Neural cell (in vitro differentiated cells): Measurements from ENCODE around the gene FBXL20. TPM values are rescaled to one million over a fixed set of nuclear protein-coding genes. Genes with fewer than 3 reads are reported as not detected.

Experiments used
- H2AFZ ChIP-seq: fragments of 200-600, 300-800 bp; sonication (generic), shearing (Covaris generic); 2 replicates; pipeline ENCODE4 v1.6.0; 2014; ENCODE audit warnings: low read depth, mild to moderate bottlenecking, antibody characterized with exemption, low read length, moderate library complexity
- H3F3A ChIP-seq: fragments of 200-600 bp; shearing (Covaris generic); 2 replicates; pipeline ENCODE4 v1.6.1; 2016; ENCODE audit warnings: mild to moderate bottlenecking, moderate library complexity, mixed read lengths, antibody characterized with exemption, low read length; ENCODE audit not compliant: insufficient read depth, poor library complexity, severe bottlenecking
- H3K27ac ChIP-seq: fragments of 200-600, 300-800 bp; sonication (generic), shearing (Covaris generic); 2 replicates; pipeline ENCODE4 v1.5.1; 2014; ENCODE audit warnings: mild to moderate bottlenecking, low read length, moderate library complexity
- H3K27me3 ChIP-seq: fragments of 300-800, 200-600 bp; sonication (generic), shearing (Covaris generic); 2 replicates; pipeline ENCODE4 v1.6.0; 2014; ENCODE audit warnings: mild to moderate bottlenecking, low read depth, low read length, moderate library complexity; ENCODE audit not compliant: insufficient read depth
- H3K36me3 ChIP-seq: fragments of 300-800, 200-600 bp; sonication (generic), shearing (Covaris generic); 2 replicates; pipeline ENCODE4 v1.5.1; 2014; ENCODE audit warnings: mild to moderate bottlenecking, antibody characterized with exemption, low read length, moderate library complexity; ENCODE audit not compliant: insufficient read depth
- H3K4me2 ChIP-seq: fragments of 300-800, 200-600 bp; sonication (generic), shearing (Covaris generic); 2 replicates; pipeline ENCODE4 v1.6.0; 2014; ENCODE audit warnings: mild to moderate bottlenecking, low read length
- H3K4me3 ChIP-seq: fragments of 300-800, 200-600 bp; sonication (generic), shearing (Covaris generic); 2 replicates; pipeline ENCODE4 v1.5.1; 2014; ENCODE audit warnings: mild to moderate bottlenecking, low read length, moderate library complexity
- H3K79me2 ChIP-seq: fragments of 200-600 bp; shearing (Covaris generic); replicated peaks from 2 replicates; pipeline ENCODE4 v1.6.0; 2014; ENCODE audit warnings: mild to moderate bottlenecking, low read length, moderate library complexity; ENCODE audit not compliant: insufficient read depth
- H3K9ac ChIP-seq: fragments of 300-800, 200-600 bp; sonication (generic), shearing (Covaris generic); 2 replicates; pipeline ENCODE4 v1.6.1; 2016; ENCODE audit warnings: mild to moderate bottlenecking, low read length, mixed read lengths
- H3K9me2 ChIP-seq: fragments of 200-600 bp; shearing (Covaris generic); 2 replicates; pipeline ENCODE4 v1.6.1; 2016; ENCODE audit warnings: mild to moderate bottlenecking, low read length, mixed read lengths; ENCODE audit not compliant: insufficient read depth
- H3K9me3 ChIP-seq: fragments of 200-600, 300-800 bp; sonication (generic), shearing (Covaris generic); 2 replicates; pipeline ENCODE4 v1.6.1; 2016; ENCODE audit warnings: mild to moderate bottlenecking, mixed run types, low read length, moderate library complexity, mixed read lengths
- H4K20me1 ChIP-seq: fragments of 200-600 bp; shearing (Covaris generic); 2 replicates; pipeline ENCODE4 v1.6.1; 2016; ENCODE audit warnings: mild to moderate bottlenecking, mixed run types; ENCODE audit not compliant: insufficient read depth
- EP300 ChIP-seq: fragments of 450-650 bp; conservative IDR thresholded peaks from 2 replicates; pipeline ENCODE4 v1.6.1; 2014; ENCODE audit warnings: antibody characterized with exemption, mild to moderate bottlenecking, moderate library complexity; ENCODE audit not compliant: poor library complexity, severe bottlenecking
- EZH2 ChIP-seq: fragments of 200-600, 300-800 bp; shearing (Covaris generic), sonication (generic); IDR thresholded peaks from 2 replicates; pipeline ENCODE4 v1.6.1; 2014; ENCODE audit warnings: antibody characterized with exemption, low read length, borderline replicate concordance, mild to moderate bottlenecking; ENCODE audit not compliant: insufficient read depth, poor library complexity, severe bottlenecking
- MXI1 ChIP-seq: fragments of 450-650 bp; conservative IDR thresholded peaks from 2 replicates; pipeline ENCODE4 v1.6.1; 2014; ENCODE audit warnings: antibody characterized with exemption, mild to moderate bottlenecking; ENCODE audit not compliant: poor library complexity, severe bottlenecking
- POLR2AphosphoS5 ChIP-seq: IDR thresholded peaks from 2 replicates; pipeline ENCODE4 v1.6.1; 2012
- RAD21 ChIP-seq: fragments of 450-650 bp; conservative IDR thresholded peaks from 2 replicates; pipeline ENCODE4 v1.6.1; 2014; ENCODE audit warnings: antibody characterized with exemption, mild to moderate bottlenecking, moderate library complexity
- SMC3 ChIP-seq: fragments of 450-650 bp; conservative IDR thresholded peaks from 2 replicates; pipeline ENCODE4 v1.6.1; 2014; ENCODE audit warnings: antibody characterized with exemption, mild to moderate bottlenecking, moderate library complexity; ENCODE audit not compliant: poor library complexity
- TAF1 ChIP-seq: IDR thresholded peaks from 2 replicates; pipeline ENCODE4 v1.6.1; 2012; ENCODE audit warnings: low read depth
- polyA plus RNA-seq: library from polyadenylated mRNA; depleted of rRNA; stranded (reverse); fragments of >200 nt; gene quantifications from 2 replicates; pipeline ENCODE4 v1.2.3, GENCODE V29; 2014
- TF ChIP-seq, protein P1 (sequence below): fragments of 450-650 bp; IDR thresholded peaks from 2 replicates; pipeline ENCODE4 v1.5.1; 2014; ENCODE audit warnings: antibody characterized with exemption, mild to moderate bottlenecking, moderate library complexity; ENCODE audit not compliant: poor library complexity, severe bottlenecking
- TF ChIP-seq, protein P2 (sequence below): IDR thresholded peaks from 2 replicates; pipeline ENCODE4 v1.6.1; 2012; ENCODE audit warnings: borderline replicate concordance

FBXL20 gene
- polyA plus RNA-seq, 1 donor from 2014 or later: 12.0 TPM

DNA sequence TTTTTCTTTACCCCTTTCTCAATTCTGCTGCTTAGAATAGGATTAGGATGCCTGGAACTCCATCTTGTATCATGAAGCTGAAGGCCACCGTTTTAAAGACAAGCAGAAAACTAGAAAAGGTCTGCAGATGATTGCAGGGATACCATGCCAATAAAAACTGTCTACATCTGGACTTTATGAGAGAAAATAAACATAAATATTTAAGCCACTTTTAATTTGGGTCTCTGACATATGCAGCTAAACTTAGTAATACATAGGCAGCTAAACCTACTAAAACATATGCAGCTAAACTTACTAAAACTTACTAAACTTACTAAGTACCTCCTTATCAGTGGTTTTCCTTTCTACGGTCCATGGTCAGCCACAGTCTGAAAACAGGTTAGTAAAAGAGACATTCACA is 48.4 kb downstream of the FBXL20 start:
- Histone ChIP-seq H3K4me2 (no peak overlapping the region), H3K4me3 (no peak overlapping the region), H2AFZ (no peak overlapping the region), H3F3A (no peaks in the 10 kb centered on the region), H3K79me2 (peaks cover 5% of the 10 kb centered on the region), H3K36me3 (no peaks in the 10 kb centered on the region), H3K27me3 (no peaks in the 10 kb centered on the region), H3K9me2 (no peaks in the 10 kb centered on the region), H3K27ac (no peak overlapping the region), H3K9me3 (no peaks in the 10 kb centered on the region), H4K20me1 (no peaks in the 10 kb centered on the region), H3K9ac (no peak overlapping the region)
- TF ChIP-seq EP300 (no peak), POLR2AphosphoS5 (no peak), EZH2 (no peak), SMC3 (no peak), RAD21 (no peak), MXI1 (no peak), TAF1 (no peak)
- TF ChIP-seq, protein P1, sequence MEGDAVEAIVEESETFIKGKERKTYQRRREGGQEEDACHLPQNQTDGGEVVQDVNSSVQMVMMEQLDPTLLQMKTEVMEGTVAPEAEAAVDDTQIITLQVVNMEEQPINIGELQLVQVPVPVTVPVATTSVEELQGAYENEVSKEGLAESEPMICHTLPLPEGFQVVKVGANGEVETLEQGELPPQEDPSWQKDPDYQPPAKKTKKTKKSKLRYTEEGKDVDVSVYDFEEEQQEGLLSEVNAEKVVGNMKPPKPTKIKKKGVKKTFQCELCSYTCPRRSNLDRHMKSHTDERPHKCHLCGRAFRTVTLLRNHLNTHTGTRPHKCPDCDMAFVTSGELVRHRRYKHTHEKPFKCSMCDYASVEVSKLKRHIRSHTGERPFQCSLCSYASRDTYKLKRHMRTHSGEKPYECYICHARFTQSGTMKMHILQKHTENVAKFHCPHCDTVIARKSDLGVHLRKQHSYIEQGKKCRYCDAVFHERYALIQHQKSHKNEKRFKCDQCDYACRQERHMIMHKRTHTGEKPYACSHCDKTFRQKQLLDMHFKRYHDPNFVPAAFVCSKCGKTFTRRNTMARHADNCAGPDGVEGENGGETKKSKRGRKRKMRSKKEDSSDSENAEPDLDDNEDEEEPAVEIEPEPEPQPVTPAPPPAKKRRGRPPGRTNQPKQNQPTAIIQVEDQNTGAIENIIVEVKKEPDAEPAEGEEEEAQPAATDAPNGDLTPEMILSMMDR: no peak
- TF ChIP-seq, protein P2, sequence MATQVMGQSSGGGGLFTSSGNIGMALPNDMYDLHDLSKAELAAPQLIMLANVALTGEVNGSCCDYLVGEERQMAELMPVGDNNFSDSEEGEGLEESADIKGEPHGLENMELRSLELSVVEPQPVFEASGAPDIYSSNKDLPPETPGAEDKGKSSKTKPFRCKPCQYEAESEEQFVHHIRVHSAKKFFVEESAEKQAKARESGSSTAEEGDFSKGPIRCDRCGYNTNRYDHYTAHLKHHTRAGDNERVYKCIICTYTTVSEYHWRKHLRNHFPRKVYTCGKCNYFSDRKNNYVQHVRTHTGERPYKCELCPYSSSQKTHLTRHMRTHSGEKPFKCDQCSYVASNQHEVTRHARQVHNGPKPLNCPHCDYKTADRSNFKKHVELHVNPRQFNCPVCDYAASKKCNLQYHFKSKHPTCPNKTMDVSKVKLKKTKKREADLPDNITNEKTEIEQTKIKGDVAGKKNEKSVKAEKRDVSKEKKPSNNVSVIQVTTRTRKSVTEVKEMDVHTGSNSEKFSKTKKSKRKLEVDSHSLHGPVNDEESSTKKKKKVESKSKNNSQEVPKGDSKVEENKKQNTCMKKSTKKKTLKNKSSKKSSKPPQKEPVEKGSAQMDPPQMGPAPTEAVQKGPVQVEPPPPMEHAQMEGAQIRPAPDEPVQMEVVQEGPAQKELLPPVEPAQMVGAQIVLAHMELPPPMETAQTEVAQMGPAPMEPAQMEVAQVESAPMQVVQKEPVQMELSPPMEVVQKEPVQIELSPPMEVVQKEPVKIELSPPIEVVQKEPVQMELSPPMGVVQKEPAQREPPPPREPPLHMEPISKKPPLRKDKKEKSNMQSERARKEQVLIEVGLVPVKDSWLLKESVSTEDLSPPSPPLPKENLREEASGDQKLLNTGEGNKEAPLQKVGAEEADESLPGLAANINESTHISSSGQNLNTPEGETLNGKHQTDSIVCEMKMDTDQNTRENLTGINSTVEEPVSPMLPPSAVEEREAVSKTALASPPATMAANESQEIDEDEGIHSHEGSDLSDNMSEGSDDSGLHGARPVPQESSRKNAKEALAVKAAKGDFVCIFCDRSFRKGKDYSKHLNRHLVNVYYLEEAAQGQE: no peak

DNA sequence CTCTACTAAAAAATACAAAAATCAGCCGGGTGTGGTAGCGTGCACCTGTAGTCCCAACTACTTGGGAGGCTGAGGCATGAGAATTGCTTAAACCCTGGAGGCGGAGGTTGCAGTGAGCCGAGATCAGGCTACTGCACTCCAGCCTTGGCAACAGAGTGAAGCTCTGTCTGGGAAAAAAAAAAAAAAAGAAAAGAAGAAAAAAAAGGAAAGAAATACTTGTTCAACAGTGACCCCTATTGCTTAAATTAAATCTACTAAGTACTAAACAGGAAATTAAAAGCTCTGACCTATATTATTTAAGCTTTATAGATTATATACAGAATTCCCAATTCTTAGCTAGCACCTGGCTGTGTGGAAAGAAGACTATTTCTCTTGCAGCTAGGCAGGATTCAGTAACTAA is 48.9 kb downstream of the FBXL20 start:
- no peak overlapping the region for H2AFZ ChIP-seq
- no peaks in the 10 kb centered on the region for H4K20me1 ChIP-seq
- H3K9me3 ChIP-seq: no peaks in the 10 kb centered on the region
- H3K9me2 ChIP-seq: no peaks in the 10 kb centered on the region
- H3K4me2 ChIP-seq: no peak overlapping the region
- no peaks in the 10 kb centered on the region for H3K27me3 ChIP-seq
- peaks cover 5% of the 10 kb centered on the region for H3K79me2 ChIP-seq
- no peaks in the 10 kb centered on the region for H3K36me3 ChIP-seq
- no peak overlapping the region for H3K9ac ChIP-seq
- no peaks in the 10 kb centered on the region for H3F3A ChIP-seq
- no peak overlapping the region for H3K27ac ChIP-seq
- no peak for TF ChIP-seq POLR2AphosphoS5
- TF ChIP-seq, protein P1: no peak
- TF ChIP-seq TAF1: no peak
- TF ChIP-seq, protein P2: no peak
- TF ChIP-seq EZH2: no peak
- TF ChIP-seq RAD21: no peak
- TF ChIP-seq EP300: no peak
- TF ChIP-seq SMC3: no peak
- TF ChIP-seq MXI1: no peak
- no peak overlapping the region for H3K4me3 ChIP-seq
